ENCODE data around the gene UBL7.
A peak's percentile ranks its signal among the peaks of the same experiment; 100 is the strongest.

Gene UBL7

DNA sequence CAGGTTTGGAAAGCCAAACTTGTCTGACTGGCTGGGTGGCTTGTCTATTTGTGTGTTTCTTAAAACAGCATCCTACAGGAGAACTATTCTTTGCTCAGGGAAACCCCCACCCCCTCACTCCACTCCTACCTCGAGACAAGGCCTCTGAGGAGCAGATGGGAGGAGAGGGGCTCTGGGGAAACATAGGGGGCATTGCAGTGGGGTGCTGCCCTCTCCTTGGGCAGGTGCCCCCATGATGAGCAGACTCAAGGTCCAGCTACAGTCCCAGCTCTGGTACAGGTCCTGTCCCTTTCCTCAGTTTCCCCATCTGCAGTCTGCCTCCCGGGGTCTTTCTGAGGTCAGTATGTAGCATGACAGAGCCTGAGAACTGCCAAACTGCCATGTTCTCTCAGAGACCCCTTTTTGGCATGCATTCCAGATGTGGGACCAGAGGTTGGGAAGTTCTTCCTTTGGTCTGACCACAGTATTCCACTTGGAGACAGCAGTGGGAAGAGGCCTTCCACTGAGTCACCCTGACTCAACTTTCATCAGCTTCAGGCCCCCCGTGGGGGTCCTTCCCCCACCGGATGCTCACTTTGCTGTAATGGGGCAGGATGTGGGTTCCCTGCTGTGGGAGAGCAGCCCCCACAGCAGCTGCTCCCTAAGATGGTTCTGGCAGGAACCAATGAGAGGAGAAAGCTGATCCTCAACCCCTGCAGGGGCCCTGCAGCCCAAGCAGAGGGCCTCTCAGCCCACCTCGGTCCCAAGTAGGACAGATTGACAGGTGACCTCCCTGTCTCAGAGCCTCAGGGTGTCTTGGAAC, 61.2 kb downstream of the UBL7 start:
- H3K9me3 Mint-ChIP-seq = no peaks in the 10 kb centered on the region
- peak overlapping the region; percentile 20 to 39 for H3K27ac Mint-ChIP-seq
- peaks cover 43 to 69% of the 10 kb centered on the region in 2 donors for H3K4me1 Mint-ChIP-seq (ENCODE audit: low read depth in 2 of 2)
- peak in 1 of 3 experiments; percentile 29 for DNase-seq
- H3K4me3 Mint-ChIP-seq = peak overlapping the region; percentile 62 to 67
- peaks cover 3% of the 10 kb centered on the region for H3K36me3 Mint-ChIP-seq (ENCODE audit: insufficient read depth)
- ATAC-seq (replicated peaks) = peak; percentile 33
- no peaks in the 10 kb centered on the region for H3K27me3 Mint-ChIP-seq

DNA sequence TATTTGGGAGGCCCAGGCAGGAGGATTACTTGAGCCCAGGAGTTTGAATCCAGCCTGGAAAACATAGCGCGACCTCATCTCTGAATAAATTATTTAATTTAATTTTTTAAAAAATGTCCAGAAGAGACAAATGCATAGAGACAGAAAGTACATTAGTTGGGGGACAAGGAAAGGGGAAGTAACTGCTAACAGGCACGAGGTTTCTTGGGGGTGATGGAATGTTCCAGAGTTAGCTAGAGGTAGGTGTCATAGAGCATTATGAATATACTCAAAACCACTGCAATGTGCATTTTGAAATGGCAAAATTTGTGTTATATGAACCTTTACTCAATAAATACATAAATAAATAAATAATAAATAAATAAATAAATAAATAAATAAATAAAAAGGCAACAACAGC, 61.9 kb downstream of the UBL7 start:
- H3K4me1 Mint-ChIP-seq (ENCODE audit: low read depth in 2 of 2) = peaks cover 43 to 68% of the 10 kb centered on the region in 2 donors
- H3K36me3 Mint-ChIP-seq (ENCODE audit: insufficient read depth) = peaks cover 3% of the 10 kb centered on the region
- ATAC-seq (replicated peaks) = no peak
- no peaks in the 10 kb centered on the region for H3K27me3 Mint-ChIP-seq
- H3K4me3 Mint-ChIP-seq = peak overlapping the region in 1 of 2 donors; percentile 10
- H3K9me3 Mint-ChIP-seq = no peaks in the 10 kb centered on the region
- H3K27ac Mint-ChIP-seq = no peak overlapping the region
- DNase-seq = no peak

DNA sequence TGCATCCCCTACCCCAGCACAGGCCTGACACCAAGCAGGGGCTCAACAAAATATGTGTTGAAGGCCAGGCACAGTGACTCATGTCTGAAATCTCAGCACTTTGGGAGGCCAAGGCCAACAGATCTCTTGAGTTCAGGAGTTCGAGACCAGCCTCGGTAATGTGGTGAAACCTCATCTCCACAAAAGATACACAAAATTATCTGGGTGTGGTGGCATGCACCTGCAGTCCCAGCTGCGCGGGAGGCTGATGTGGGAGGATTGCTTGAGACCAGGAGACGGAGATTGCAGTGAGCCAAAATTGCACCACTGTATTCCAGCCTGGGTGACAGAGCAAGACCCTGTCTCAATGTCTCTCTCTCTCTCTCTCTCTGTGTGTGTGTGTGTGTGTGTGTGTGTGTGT, 62.8 kb downstream of the UBL7 start:
- ATAC-seq (replicated peaks) (no peak), DNase-seq (no peak)
- H3K27me3 Mint-ChIP-seq = no peaks in the 10 kb centered on the region
- H3K27ac Mint-ChIP-seq = peak overlapping the region in 1 of 2 donors; percentile 88
- H3K4me1 Mint-ChIP-seq (ENCODE audit: low read depth in 2 of 2) = peaks cover 36 to 63% of the 10 kb centered on the region in 2 donors
- H3K4me3 Mint-ChIP-seq = no peak overlapping the region
- H3K36me3 Mint-ChIP-seq (ENCODE audit: insufficient read depth) = peaks cover 3% of the 10 kb centered on the region
- H3K9me3 Mint-ChIP-seq = no peaks in the 10 kb centered on the region

DNA sequence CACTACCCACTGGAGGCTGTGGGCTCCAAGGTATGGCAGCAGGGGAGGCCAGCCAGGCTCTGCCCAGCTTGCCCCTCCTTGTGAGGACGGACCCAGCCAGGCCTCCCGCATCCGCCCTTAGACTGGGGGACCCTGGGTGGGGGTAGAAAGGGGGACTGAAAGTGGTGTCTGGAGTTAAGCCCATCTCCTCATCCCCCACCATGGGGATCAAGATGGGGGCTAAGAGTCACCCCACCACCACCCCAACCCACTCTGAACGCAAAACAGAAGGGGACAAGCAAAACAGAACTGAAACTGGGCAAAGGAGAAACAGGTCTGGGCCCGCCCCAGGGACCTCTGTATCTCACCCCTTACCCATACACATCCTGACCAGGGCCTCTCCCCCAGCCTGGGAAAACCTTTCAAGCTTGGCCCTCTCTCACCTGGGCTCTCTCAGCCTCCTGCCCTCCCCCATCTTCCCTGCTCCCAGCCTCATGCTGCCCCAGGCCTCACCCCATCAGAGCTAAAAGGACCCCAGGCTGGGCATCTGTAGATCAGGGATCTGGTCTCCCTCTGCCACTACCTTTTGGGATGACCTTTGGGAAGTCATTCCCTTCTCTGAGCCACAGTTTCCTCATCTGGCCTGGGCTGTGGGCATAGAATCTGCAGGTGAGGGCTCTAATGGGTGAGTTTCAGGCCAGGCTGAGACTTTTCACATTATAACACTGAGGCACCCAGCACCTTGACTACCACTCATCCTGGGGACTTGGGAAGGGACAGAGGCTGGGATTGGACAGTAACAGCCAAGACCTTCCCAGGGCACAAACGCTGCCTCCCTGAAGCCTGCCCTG, 63.5 kb downstream of the UBL7 start:
- ATAC-seq (replicated peaks) = no peak
- no peaks in the 10 kb centered on the region for H3K36me3 Mint-ChIP-seq (ENCODE audit: insufficient read depth)

DNA sequence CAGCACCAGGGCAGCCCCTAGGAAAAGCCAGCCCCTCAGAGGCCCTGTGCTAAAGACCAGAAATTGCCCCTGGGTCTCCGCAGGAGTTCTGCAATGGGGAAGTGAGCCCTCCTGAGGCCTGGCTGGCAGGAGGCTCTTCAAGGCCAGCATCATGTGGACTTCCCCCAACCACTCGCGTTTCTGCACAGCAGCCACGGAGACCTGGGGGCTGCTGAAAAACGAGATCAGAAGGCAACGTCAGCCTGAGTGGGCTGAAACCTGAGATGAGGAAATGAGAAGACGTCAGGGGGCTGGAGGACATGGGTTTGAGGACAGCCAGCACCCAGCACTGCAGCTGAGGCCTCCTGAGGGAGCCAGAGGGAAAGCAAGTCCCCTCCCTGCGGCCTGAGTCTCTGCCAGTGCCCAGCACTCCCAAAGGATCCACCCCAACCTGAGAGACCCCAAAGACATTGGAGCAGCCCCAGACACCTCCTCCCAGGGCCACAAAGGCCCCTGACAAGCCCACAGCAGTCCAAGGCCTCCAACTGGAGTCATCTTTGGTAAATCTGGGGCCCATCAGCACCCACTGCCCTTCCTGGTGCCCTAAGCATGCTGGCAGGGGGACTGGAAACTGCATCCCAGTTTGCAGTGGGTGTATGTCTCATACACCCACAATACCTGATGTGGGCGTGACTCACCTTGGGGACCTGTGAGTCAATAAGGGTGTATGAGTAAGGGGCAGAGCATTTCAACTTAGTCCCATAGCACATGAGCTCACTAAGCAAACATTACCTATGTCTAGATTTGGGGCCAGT, 64.3 kb downstream of the UBL7 start:
- Mint-ChIP-seq H3K36me3 (ENCODE audit: insufficient read depth) (no peaks in the 10 kb centered on the region), H3K4me3 (no peak overlapping the region), H3K27ac (peak overlapping the region; percentile 57 to 90), H3K4me1 (ENCODE audit: low read depth in 2 of 2) (peaks cover 26 to 62% of the 10 kb centered on the region in 2 donors), H3K27me3 (no peaks in the 10 kb centered on the region), H3K9me3 (no peaks in the 10 kb centered on the region)
- peak; percentile 47 for ATAC-seq (replicated peaks)
- DNase-seq = no peak

More for the DNA sequence above, 63.5 kb downstream of the UBL7 start:
- Mint-ChIP-seq H3K4me1 (ENCODE audit: low read depth in 2 of 2) (peaks cover 29 to 62% of the 10 kb centered on the region in 2 donors), H3K27me3 (no peaks in the 10 kb centered on the region), H3K9me3 (no peaks in the 10 kb centered on the region), H3K27ac (peak overlapping the region; percentile 57 to 88), H3K4me3 (no peak overlapping the region)
- no peak for DNase-seq

DNA sequence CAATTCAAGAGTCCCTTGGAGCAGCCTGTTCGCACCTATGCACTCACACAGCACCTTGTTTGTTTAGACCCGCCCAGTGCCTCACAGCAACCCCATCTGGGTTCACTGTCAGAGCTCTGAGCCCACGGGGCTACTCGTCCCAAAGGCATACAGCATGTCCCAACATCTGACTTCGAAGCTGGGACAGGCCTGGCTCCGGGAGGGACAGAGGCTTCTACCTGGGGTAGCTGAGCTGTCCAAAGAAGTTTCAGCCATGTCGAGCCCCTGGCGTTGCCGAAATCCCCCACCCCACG, 64.9 kb downstream of the UBL7 start:
- Mint-ChIP-seq H3K27me3 (no peaks in the 10 kb centered on the region), H3K4me1 (ENCODE audit: low read depth in 2 of 2) (peaks cover 22 to 60% of the 10 kb centered on the region in 2 donors), H3K36me3 (ENCODE audit: insufficient read depth) (no peaks in the 10 kb centered on the region), H3K27ac (peak overlapping the region; percentile 57 to 90), H3K4me3 (no peak overlapping the region), H3K9me3 (no peaks in the 10 kb centered on the region)
- ATAC-seq (replicated peaks) (no peak), DNase-seq (no peak)
